GM19455 (cell line): Measurements from ENCODE around the gene LSM14A.
"Not testable (repeated sequence)": the region's sequence is repeated elsewhere in the genome, so short reads cannot be mapped to it uniquely, and the experiment has no call there.

Source experiments
- ATAC-seq: cut with Tn5 transposase; IDR thresholded peaks from one replicate; pipeline ENCODE4 v1.9.1; 2021; ENCODE audit not compliant: unreplicated experiment

LSM14A gene

GRCh38 chr19:34155686-34156085 is 16.6 kb upstream of the LSM14A start:
- no peak for ATAC-seq

GRCh38 chr19:34158966-34159365 is 13.3 kb upstream of the LSM14A start:
- not testable (repeated sequence) for ATAC-seq

GRCh38 chr19:34159541-34159940 is 12.8 kb upstream of the LSM14A start:
- not testable (repeated sequence) for ATAC-seq

- ATAC-seq: not testable (repeated sequence)
Measured at GRCh38 chr19:34161902-34162301, 10.4 kb upstream of the LSM14A start.

GRCh38 chr19:34165295-34165738 is 7.0 kb upstream of the LSM14A start:
- ATAC-seq: no peak

- ATAC-seq: not testable (repeated sequence)
Measured at GRCh38 chr19:34169475-34170199, 2.7 kb upstream of the LSM14A start.

GRCh38 chr19:34171539-34171876 is 796 bp upstream of the LSM14A start:
- peak; percentile 8 for ATAC-seq

- ATAC-seq: peak; percentile 34
Measured at GRCh38 chr19:34172661-34173192, 423 bp downstream of the LSM14A start.

- no peak for ATAC-seq
Measured at GRCh38 chr19:34173193-34173956, 1.1 kb downstream of the LSM14A start.

GRCh38 chr19:34175173-34175572 is 2.9 kb downstream of the LSM14A start:
- not testable (repeated sequence) for ATAC-seq

- no peak for ATAC-seq
Measured at GRCh38 chr19:34176581-34176980, 4.3 kb downstream of the LSM14A start.

GRCh38 chr19:34178274-34178610 is 5.9 kb downstream of the LSM14A start:
- no peak for ATAC-seq

- ATAC-seq: no peak
Measured at GRCh38 chr19:34179066-34179465, 6.8 kb downstream of the LSM14A start.

GRCh38 chr19:34180273-34180672 is 8.0 kb downstream of the LSM14A start:
- ATAC-seq: no peak

- ATAC-seq: no peak
Measured at GRCh38 chr19:34180709-34181108, 8.4 kb downstream of the LSM14A start.

GRCh38 chr19:34181111-34181864 is 9.0 kb downstream of the LSM14A start:
- ATAC-seq: no peak

- no peak for ATAC-seq
Measured at GRCh38 chr19:34182125-34182524, 9.8 kb downstream of the LSM14A start.

- ATAC-seq: no peak
Measured at GRCh38 chr19:34184880-34185491, 12.7 kb downstream of the LSM14A start.

- no peak for ATAC-seq
Measured at GRCh38 chr19:34186205-34186604, 13.9 kb downstream of the LSM14A start.

GRCh38 chr19:34187011-34187410 is 14.7 kb downstream of the LSM14A start:
- no peak for ATAC-seq

GRCh38 chr19:34188408-34188807 is 16.1 kb downstream of the LSM14A start:
- ATAC-seq: no peak
